Islet precursor cell (in vitro differentiated cells): ENCODE data around the gene BMS1.
"Not testable (repeated sequence)": the region's sequence is repeated elsewhere in the genome, so short reads cannot be mapped to it uniquely, and the experiment has no call there.

Experiments
- DNase-seq: peaks from one replicate; pipeline ENCODE4 v3.0.0-alpha.2; 2018

BMS1 gene

GRCh38 chr10:42868530-42868929, 85.9 kb downstream of the BMS1 start:
- DNase-seq = no peak

GRCh38 chr10:42869977-42870350, 87.4 kb downstream of the BMS1 start:
- no peak for DNase-seq

- not testable (repeated sequence) for DNase-seq
Measured at GRCh38 chr10:42871138-42871641, 88.6 kb downstream of the BMS1 start.

- DNase-seq = no peak
Measured at GRCh38 chr10:42871823-42872222, 89.2 kb downstream of the BMS1 start.

- no peak for DNase-seq
Measured at GRCh38 chr10:42872865-42873435, 90.4 kb downstream of the BMS1 start.

GRCh38 chr10:42874713-42875387, 92.3 kb downstream of the BMS1 start:
- DNase-seq = no peak

GRCh38 chr10:42875388-42875755, 92.8 kb downstream of the BMS1 start:
- DNase-seq = no peak

GRCh38 chr10:42875798-42876341, 93.3 kb downstream of the BMS1 start:
- DNase-seq = no peak

- DNase-seq = no peak
Measured at GRCh38 chr10:42876476-42876875, 93.9 kb downstream of the BMS1 start.

- DNase-seq = no peak
Measured at GRCh38 chr10:42876945-42877344, 94.3 kb downstream of the BMS1 start.

- no peak for DNase-seq
Measured at GRCh38 chr10:42877496-42878030, 95.0 kb downstream of the BMS1 start.

- DNase-seq = no peak
Measured at GRCh38 chr10:42878134-42878820, 95.7 kb downstream of the BMS1 start.

- no peak for DNase-seq
Measured at GRCh38 chr10:42878821-42879195, 96.2 kb downstream of the BMS1 start.

- DNase-seq = no peak
Measured at GRCh38 chr10:42879380-42880254, 97.0 kb downstream of the BMS1 start.

- no peak for DNase-seq
Measured at GRCh38 chr10:42880255-42880620, 97.6 kb downstream of the BMS1 start.

GRCh38 chr10:42882597-42882996, 100.0 kb downstream of the BMS1 start:
- no peak for DNase-seq
